ENCODE data around the gene TTC39B. TPM values are rescaled to one million over a fixed set of nuclear protein-coding genes. Genes with fewer than 3 reads are reported as not detected.

The TTC39B gene
- total RNA-seq, 1 experiment from 2014 or later: 22.2 TPM

DNA sequence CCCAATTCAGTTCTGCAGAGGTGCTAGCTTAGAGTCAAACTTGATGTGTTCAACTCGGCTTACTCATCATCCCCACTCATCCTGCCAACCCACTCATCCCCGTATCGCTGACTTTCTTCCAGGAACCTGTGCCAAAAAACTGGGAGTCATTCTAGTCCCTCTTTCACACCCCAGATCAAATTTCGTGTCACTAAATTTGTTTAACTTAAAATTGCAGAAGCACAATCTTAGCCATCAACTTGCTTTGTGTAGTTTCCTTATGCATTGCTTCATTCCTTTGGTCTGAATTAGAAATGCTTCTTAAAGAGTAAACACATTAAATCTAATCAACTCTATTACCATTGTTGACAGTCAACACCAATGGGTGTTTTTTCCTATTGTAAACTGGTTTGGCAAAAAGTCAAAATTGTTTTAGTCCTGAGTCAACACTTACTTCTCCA is 162.4 kb downstream of the TTC39B start:
- no peaks in the 10 kb centered on the region for H3K9me3 ChIP-seq
- H3K36me3 ChIP-seq: no peaks in the 10 kb centered on the region
- DNase-seq: peak; percentile 100
- no peaks in the 10 kb centered on the region; the same call in 1 of the 2 replicates for H3K27me3 ChIP-seq
- H3K4me3 ChIP-seq: no peak overlapping the region

DNA sequence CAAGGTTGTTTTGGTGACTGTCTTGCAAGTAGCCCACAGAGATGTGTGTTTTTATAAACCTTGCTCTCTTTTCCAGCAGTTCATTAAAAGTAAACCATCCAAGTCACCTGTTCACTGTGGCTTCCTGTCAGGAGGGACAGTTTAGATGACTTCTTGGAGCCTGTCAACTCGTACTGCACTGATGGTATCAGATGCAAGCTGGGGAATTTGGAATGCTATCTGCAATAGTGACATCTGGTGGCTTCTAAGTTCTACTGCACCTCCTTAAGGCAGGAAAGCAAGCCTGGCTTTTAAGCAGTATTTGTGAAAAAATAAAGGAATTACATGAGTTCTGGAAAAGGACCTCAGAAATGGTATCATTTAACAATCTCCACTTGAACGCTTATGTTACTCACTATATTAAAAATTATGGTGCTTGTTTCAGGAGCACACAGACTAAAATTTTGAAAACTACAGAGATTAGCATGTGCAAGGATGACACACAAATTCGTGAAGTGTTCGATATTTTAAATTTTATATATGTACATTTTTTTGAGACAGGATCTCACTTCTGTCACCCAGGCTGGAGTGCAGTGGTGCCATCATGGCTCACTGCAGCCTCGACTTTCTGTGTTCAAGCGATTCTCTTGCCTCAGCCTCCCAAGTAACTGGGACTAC is 164.0 kb downstream of the TTC39B start:
- DNase-seq: peak; percentile 46
- no peaks in the 10 kb centered on the region; the same call in 1 of the 2 replicates for H3K27me3 ChIP-seq
- H3K9me3 ChIP-seq: no peaks in the 10 kb centered on the region

DNA sequence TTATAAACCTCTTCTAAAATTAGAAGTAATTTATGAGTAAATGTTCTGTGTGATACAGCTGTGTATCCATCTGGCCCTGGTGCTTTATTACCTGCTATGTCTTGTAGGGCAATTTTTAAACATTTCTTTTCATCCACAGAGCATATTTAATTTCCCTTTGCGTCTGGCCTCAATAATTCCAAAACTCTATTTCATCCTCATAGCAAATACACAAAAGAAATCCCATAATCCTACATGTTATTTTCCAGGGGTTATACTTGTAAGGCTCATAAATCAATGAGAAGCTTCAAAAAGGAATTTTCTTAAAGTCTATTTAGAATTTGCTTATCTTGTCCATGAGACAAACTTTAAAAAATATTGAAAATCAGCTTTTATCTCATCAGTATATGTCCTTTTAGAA is 167.0 kb downstream of the TTC39B start:
- no peak for DNase-seq

More for the DNA sequence above, 164.0 kb downstream of the TTC39B start:
- H3K4me3 ChIP-seq: no peak overlapping the region
- H3K36me3 ChIP-seq: no peaks in the 10 kb centered on the region

DNA sequence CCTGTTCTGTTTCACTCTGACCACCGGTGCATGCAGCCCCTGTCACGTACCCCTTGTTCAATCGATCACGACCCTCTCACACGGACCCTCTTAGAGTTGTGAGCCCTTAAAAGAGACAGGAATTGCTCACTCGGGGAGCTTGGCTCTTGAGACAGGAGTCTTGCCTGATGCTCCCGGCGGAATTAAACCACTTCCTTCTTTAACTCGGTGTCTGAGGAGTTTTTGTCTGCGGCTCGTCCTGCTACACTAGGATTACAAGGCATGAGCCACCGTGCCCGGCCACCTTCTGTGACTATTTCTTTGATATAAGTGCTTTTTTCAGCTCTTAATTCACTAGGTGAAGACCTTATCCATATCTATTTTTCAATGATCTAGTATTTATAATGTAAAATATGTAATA is 167.5 kb downstream of the TTC39B start:
- Histone ChIP-seq H3K27me3 (no peaks in the 10 kb centered on the region; the same call in 1 of the 2 replicates), H3K9me3 (peaks cover 6% of the 10 kb centered on the region), H3K36me3 (no peaks in the 10 kb centered on the region), H3K4me3 (no peak overlapping the region)
- DNase-seq: no peak

More for the DNA sequence above, 167.0 kb downstream of the TTC39B start:
- no peak overlapping the region for H3K4me3 ChIP-seq
- H3K9me3 ChIP-seq: peaks cover 6% of the 10 kb centered on the region
- H3K27me3 ChIP-seq: no peaks in the 10 kb centered on the region; the same call in 1 of the 2 replicates
- no peaks in the 10 kb centered on the region for H3K36me3 ChIP-seq

DNA sequence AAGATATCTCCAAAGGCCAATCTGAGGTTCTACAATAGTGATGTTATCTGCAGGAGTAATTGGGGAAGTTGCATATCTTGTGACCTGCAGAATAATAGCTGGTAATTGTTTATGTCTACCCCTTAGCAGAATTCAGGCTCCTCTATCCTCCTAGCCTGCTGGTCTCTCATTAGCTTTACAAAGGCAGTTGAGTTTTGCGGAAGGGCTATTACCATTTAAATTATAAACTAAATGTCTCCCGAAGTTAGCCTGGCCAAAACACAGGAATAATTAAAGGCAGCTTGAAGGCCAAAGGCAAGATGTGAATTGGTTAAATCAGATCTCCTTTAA is 168.7 kb downstream of the TTC39B start:
- no peak overlapping the region for H3K4me3 ChIP-seq
- DNase-seq: no peak
- peaks cover 2% of the 10 kb centered on the region; the same call in 1 of the 2 replicates for H3K27me3 ChIP-seq
- H3K36me3 ChIP-seq: no peaks in the 10 kb centered on the region
- peaks cover 6% of the 10 kb centered on the region for H3K9me3 ChIP-seq

DNA sequence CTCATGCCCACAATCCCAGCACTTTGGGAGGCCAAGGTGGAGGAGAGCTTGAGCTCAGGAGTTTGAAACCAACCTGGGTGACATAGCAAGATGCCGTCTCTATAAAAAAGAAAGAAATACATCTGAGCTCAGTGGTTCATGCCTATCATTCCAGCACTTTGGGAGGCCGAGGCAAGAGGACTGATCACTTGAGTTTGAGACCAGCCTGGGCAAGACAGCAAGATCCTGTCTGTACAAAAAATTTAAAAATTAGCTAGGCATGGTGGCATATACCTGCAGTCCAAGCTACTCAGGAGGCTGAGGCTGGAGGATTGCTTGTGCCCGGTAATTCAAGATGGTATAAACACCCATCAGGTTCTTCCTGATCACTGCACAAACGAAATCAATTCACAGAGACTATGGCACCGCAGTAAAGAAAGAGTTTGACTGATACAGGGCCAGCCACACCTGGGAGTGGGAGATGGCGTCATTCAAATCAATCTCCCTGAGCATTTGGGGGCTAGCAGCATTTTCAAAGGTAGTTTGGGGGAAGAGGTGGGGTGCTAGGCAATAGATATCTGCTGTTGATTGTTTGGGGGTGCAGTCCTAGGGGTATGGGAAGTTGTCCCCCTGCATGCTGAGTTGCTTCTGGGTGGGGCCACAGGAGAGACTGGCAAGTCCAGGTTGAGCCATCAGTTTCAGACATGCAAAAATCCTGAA is 169.2 kb downstream of the TTC39B start:
- no peaks in the 10 kb centered on the region for H3K36me3 ChIP-seq
- peaks cover 6% of the 10 kb centered on the region for H3K9me3 ChIP-seq
- H3K4me3 ChIP-seq: no peak overlapping the region
- peaks cover 3% of the 10 kb centered on the region; the same call in 1 of the 2 replicates for H3K27me3 ChIP-seq
- DNase-seq: no peak

DNA sequence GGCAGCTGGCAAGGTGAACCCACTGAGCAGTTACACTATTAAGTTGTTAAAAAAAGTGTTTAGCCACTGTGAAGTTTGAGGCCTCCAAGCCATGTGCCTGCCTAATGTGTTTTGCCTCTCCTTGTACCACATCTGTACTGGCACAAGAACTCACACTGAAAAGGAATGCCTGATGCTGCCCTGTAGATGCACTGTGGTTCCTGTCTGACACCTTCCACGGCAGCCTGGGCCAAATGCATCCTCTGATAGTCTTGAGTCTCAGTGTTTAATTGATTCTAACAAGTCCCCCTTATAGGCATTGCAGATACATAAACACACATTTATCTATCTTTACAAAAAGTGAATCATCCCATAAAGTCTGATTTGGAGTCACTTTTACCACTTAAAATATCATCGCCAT is 169.9 kb downstream of the TTC39B start:
- Histone ChIP-seq H3K9me3 (peaks cover 6% of the 10 kb centered on the region), H3K27me3 (peaks cover 3% of the 10 kb centered on the region; the same call in 1 of the 2 replicates), H3K36me3 (no peaks in the 10 kb centered on the region), H3K4me3 (no peak overlapping the region)
- DNase-seq: peak; percentile 74

DNA sequence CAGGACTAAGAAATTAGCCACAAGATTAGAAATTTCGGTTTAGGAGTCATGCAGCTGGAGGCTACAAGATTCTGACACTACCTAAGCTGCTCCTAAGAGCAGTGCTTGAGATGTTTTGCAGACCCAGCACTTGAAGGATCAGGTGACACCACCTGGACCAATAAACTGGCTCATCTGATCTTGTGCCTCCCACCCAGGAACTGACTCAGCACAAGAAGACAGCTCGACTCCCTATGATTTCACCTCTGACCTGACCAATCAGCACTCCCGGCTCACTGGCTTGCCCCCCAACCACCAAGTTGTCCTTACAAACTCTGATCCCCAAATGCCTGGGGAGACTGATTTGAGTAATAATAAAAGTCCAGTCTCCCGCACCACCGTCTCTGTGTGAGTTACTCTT is 170.4 kb downstream of the TTC39B start:
- peak; percentile 89 for DNase-seq
- no peaks in the 10 kb centered on the region for H3K36me3 ChIP-seq
- peaks cover 3% of the 10 kb centered on the region; the same call in 1 of the 2 replicates for H3K27me3 ChIP-seq
- no peak overlapping the region for H3K4me3 ChIP-seq
- peaks cover 6% of the 10 kb centered on the region for H3K9me3 ChIP-seq

DNA sequence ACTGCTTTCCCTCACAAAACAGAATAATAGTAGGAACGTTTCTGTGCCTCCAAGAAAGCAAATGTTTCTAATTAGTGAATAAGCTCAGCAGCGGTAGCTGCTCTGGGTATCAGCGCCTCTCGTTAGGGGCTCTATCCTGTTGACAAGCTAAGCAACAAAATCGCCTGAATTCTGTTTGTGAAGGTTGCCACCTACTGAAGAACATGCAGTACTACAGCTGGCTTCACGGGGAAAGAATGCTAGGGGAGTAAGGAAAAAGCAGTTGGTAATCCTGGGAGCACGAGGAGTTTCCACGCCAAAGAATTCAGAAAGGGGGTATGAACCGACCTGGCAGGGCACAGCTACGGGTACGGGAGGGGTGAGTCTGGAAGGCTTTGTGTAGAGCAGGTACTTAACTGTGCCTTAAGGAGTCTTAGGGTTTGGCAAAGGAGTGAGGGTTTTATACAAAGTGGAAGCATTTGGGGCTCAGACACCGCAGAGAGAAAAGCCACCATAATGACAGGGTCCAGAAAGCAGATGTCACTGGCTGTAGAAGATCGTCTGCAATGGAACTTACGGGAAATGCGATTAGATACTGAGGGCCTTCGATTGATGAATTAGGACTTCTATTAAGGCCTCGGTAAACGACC is 171.7 kb downstream of the TTC39B start:
- Histone ChIP-seq H3K4me3 (peak overlapping the region; percentile 13), H3K36me3 (no peaks in the 10 kb centered on the region), H3K27me3 (peaks cover 3% of the 10 kb centered on the region; the same call in 1 of the 2 replicates), H3K9me3 (peaks cover 6% of the 10 kb centered on the region)
- DNase-seq: peak; percentile 92

DNA sequence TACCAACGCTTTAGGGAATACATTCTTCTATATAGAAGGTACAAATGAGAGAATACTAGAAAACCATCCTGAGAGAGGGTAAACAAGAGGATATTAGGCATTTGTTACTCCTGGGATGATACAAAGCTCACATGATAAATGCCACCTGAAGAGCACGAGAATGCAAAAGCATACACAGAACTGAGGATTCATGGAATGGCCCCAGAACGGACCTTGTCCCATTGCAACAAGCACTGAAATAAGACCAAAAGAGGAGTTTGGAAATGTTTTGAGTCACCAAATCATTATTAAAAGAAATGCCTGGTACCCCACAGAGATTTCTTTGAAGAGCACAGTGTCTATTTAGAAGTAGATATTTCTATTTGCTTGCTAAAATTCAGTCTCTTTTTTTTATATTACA is 173.5 kb downstream of the TTC39B start:
- Histone ChIP-seq H3K4me3 (no peak overlapping the region), H3K36me3 (no peaks in the 10 kb centered on the region), H3K9me3 (peaks cover 6% of the 10 kb centered on the region), H3K27me3 (peaks cover 3% of the 10 kb centered on the region; the same call in 1 of the 2 replicates)
- DNase-seq: no peak

DNA sequence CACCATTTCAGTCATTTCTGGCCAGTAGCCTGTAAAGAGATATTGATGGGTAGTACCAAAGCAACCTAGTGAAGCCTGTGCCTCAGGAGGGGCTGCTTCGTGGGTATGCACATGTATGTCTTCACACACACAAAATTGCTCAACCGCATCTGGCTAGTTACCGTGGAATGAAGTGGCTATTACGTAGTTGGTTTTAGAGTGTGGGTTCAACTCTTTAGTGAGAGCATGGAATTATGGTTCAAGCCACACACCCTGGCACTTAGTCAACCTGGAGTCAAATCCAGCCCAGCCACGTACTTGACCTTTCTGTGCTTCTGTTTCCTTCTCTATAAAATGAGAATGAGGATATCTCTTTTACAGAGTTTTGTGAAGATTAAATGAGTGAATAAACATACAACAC is 174.9 kb downstream of the TTC39B start:
- DNase-seq: no peak
- no peak overlapping the region for H3K4me3 ChIP-seq
- H3K27me3 ChIP-seq: peaks cover 13% of the 10 kb centered on the region
- H3K36me3 ChIP-seq: no peaks in the 10 kb centered on the region
- H3K9me3 ChIP-seq: peaks cover 4% of the 10 kb centered on the region

DNA sequence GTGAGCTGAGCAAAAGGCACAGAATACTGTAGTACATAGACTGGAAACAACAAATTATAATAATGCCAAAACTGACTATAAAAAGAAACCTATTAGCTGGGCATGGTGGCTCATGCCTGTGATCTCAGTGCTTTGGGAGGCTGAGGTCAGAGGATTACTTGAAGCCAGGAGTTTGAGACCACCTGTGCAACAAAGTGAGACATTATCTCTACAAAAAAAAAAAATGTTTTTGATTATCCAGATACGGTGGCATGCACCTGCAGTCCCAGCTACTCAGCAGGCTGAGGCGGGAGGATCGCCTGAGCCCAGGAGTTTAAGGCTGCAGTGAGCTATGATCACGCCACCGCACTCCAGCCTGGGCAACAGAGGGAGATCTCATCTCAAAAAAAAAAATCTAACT is 175.9 kb downstream of the TTC39B start:
- H3K4me3 ChIP-seq: no peak overlapping the region
- no peaks in the 10 kb centered on the region for H3K36me3 ChIP-seq
- no peak for DNase-seq
- H3K27me3 ChIP-seq: peaks cover 16% of the 10 kb centered on the region
- H3K9me3 ChIP-seq: no peaks in the 10 kb centered on the region

DNA sequence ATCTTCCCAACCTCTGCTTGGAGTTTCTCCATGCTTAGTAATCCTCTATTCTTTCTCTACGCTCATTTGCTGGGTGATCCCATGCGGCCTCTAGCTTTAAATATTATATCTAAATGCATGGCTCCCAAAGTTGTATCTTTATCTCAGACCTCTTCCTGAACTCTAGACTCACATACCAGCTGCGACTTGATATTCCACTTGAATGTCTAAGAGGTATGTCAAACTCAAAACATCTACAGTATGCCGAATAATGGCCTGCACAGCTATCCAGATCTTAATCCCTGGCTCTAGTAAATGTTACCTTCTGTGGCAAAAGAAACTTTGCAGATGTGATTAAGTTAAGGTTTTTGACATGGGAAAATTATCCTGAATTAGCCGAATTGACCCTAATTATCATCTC is 179.2 kb downstream of the TTC39B start:
- DNase-seq: no peak
- peaks cover 14% of the 10 kb centered on the region for H3K27me3 ChIP-seq
- no peaks in the 10 kb centered on the region for H3K9me3 ChIP-seq
- H3K4me3 ChIP-seq: no peak overlapping the region
- H3K36me3 ChIP-seq: no peaks in the 10 kb centered on the region

DNA sequence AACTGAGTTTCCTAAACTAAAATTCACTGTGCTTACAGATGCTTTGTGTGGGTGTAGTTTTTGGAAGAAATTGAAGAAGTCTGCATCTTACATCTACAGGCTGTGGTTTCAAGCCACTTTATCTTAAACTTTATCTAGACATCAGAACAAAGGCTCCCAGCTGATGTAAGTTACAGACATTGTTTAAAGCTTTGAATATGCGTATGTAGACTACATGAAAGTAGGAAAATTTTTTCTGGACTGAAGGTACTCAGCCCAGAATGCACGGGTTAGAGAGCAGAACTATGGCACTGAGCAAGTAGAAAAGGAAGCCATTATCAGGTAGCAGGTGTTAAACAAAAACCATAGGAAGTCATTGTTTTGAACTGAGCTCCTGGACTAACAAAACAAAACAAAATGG is 185.4 kb downstream of the TTC39B start:
- Histone ChIP-seq H3K27me3 (peaks cover 50% of the 10 kb centered on the region), H3K36me3 (no peaks in the 10 kb centered on the region), H3K4me3 (no peak overlapping the region), H3K9me3 (no peaks in the 10 kb centered on the region)
- no peak for DNase-seq

DNA sequence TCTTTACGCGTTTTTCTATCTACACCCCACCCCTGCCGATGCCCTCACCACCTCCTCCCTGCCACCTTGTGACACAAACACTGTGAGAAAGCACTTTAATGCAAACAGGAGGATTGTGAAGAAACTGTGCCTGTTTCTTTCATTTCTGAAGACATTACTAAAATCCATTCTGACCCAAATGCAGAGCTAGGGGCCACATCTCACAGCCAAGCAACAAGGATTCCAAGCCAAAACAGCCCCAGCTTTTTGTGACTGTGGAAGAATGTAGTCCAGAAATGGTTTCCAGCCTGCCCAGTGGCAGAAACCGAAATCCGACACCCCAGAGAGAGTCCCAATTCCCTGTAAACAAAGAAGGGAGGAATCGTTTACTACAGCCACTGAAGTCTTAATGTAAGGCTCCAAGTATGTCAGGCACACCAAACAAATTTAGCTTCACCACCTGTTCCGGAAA is 190.9 kb downstream of the TTC39B start:
- DNase-seq: peak; percentile 43
- Histone ChIP-seq H3K4me3 (no peak overlapping the region), H3K27me3 (peaks cover 73% of the 10 kb centered on the region), H3K9me3 (0 out of 2 replicates have a peak, but pooled peaks cover 3% of the 10 kb centered on the region), H3K36me3 (no peaks in the 10 kb centered on the region)

DNA sequence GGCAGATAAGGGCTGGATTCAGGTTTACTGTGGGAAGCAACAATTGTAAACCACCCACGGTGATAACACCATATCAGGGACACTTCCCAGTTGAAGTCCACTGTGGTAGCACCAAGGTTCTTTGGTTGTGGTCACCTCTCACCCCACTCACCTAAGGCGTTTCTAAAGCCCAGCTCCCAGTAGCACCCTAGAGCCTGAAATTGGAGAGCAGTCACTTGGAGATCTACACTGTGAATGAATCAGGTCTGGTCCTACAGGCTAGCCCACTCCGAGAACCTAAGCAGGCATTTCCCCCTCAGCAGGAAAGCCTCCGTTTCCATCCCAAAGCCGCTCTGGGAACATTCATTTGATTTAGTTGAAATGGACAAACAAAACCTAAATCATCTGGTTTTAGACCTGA is 191.3 kb downstream of the TTC39B start:
- DNase-seq: no peak
- Histone ChIP-seq H3K4me3 (no peak overlapping the region), H3K27me3 (peaks cover 68% of the 10 kb centered on the region), H3K9me3 (0 out of 2 replicates have a peak, but pooled peaks cover 3% of the 10 kb centered on the region), H3K36me3 (no peaks in the 10 kb centered on the region)

DNA sequence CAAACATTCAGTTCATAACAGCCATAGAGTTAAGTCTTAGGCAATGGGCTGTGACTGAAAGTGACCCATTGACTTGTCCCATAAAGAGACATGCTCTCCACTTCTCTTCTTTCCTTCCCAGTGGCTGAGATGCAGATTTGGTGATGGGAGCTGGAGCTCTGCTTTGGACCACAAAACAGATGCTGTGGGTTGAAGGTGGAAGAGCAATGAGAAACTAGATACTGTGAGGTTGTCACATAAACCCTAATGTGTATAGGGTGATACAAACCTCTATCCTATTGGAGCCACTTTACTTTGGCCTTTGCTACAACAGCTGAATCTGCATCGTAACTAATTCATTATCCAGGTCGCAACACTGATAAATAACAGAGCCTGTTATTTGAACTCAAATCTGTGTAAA is 192.0 kb downstream of the TTC39B start:
- H3K9me3 ChIP-seq: 0 out of 2 replicates have a peak, but pooled peaks cover 3% of the 10 kb centered on the region
- H3K4me3 ChIP-seq: no peak overlapping the region
- no peaks in the 10 kb centered on the region for H3K36me3 ChIP-seq
- DNase-seq: no peak
- H3K27me3 ChIP-seq: peaks cover 62% of the 10 kb centered on the region

Data from MG63 (cell line).